GM12864 (cell line): ENCODE results near the gene IRF2BPL.

Experiments used
- DNase-seq: peaks from one replicate; pipeline ENCODE4 v3.0.0-alpha.2; 2011; ENCODE audit warnings: low read depth
- H3K4me3 ChIP-seq: 2 replicates; pipeline ENCODE4 v1.5.1; 2011; ENCODE audit warnings: mild to moderate bottlenecking, low read depth, low read length, control low read depth
- TF ChIP-seq, protein P1 (sequence below): IDR thresholded peaks from 2 replicates; pipeline ENCODE4 v1.5.1; 2011; ENCODE audit warnings: low read depth, mild to moderate bottlenecking, moderate library complexity, low read length, control low read depth, inconsistent platforms; ENCODE audit errors: missing control alignments

IRF2BPL gene

DNA sequence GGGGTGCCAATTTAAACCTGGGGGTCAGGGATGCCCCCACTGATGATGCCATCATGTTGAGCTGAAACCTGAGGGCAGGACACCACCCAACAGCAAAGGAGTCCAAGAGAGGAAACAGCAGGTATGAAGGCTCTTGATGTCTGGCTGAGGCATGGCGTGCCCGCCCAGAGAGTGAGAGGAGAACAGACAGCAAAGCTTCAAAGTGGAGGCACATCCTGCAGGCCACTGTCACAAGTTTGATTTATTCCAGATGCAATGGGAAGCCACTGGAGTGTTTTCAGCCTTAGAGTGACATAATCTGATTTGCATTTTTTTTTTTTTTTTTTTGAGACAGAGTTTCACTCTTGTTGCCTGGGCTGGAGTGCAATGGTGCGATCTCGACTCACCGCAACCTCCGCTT is 34.8 kb downstream of the IRF2BPL start:
- TF ChIP-seq, protein P1, sequence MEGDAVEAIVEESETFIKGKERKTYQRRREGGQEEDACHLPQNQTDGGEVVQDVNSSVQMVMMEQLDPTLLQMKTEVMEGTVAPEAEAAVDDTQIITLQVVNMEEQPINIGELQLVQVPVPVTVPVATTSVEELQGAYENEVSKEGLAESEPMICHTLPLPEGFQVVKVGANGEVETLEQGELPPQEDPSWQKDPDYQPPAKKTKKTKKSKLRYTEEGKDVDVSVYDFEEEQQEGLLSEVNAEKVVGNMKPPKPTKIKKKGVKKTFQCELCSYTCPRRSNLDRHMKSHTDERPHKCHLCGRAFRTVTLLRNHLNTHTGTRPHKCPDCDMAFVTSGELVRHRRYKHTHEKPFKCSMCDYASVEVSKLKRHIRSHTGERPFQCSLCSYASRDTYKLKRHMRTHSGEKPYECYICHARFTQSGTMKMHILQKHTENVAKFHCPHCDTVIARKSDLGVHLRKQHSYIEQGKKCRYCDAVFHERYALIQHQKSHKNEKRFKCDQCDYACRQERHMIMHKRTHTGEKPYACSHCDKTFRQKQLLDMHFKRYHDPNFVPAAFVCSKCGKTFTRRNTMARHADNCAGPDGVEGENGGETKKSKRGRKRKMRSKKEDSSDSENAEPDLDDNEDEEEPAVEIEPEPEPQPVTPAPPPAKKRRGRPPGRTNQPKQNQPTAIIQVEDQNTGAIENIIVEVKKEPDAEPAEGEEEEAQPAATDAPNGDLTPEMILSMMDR: no peak
- DNase-seq: no peak
- no peak overlapping the region for H3K4me3 ChIP-seq

- TF ChIP-seq, protein P1: no peak
- no peak for DNase-seq
Measured at GRCh38 chr14:76990084-76990483, 38.4 kb downstream of the IRF2BPL start.

GRCh38 chr14:76987956-76988520 is 40.5 kb downstream of the IRF2BPL start:
- TF ChIP-seq, protein P1: no peak
- no peak for DNase-seq

More at GRCh38 chr14:76990084-76990483, 38.4 kb downstream of the IRF2BPL start:
- no peak overlapping the region for H3K4me3 ChIP-seq

GRCh38 chr14:76986231-76986565 is 42.3 kb downstream of the IRF2BPL start:
- TF ChIP-seq, protein P1: no peak
- no peak overlapping the region for H3K4me3 ChIP-seq
- DNase-seq: no peak

More at GRCh38 chr14:76987956-76988520, 40.5 kb downstream of the IRF2BPL start:
- no peak overlapping the region for H3K4me3 ChIP-seq

DNA sequence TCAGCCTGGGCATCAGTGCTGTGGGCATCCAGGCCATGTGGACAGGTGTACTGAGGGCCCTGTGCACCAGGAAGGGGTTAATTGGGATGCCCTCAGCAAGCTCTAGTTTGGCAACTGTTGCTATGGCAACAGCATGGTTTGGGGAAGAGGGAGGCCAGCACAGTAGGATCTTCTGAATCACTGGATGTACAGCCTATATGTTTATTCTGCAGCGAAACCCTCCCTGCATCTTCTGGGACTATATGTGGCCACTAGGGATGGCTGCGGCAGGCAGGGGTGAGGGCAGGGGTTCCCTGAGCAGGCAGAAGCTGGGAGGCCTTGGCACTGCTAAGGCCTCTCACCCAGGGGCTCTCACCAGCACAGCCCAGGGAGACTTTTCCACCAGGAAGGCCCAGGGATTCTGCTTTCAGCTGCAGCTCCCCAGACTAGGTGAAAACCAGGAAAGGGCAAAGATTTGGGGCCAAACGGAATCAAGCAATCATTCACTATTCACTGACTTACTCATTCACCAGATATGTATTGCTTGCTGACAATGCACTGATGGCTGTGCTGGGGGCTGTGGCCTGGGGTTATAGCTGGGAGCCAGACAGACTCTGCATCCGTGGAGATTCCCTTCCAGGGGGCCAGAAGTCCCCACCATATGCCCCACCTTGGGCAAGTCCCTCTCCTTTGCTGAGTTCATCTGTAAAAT is 42.8 kb downstream of the IRF2BPL start:
- no peak for DNase-seq
- TF ChIP-seq, protein P1: no peak
- H3K4me3 ChIP-seq: no peak overlapping the region

DNA sequence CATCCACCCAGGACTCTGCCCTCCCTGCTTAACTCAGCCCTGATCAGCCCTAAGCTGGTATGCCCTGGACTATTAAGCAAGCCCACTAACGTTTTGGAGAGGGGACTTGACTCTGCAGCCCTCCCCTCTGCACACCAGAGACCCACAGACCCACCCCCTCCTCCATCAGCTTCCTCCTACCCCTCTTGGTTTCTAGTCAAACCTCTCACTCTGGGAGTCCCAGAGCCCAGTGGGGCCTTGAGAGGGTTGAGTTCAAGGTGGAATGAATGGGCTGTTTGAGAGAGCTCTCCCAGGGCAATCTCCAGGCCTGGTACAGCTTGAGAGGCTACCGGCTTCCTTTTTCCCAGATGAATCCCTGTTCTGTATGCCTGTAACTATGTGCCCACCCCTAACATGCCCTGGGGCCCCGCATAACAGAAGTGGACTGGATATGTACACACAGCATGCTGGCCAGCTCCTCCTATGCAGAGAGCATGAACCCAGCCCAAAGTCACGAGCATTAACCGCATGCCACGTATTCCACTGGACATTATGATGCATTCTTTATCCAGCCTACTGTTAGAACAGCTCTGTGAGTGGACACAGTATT is 43.6 kb downstream of the IRF2BPL start:
- no peak for DNase-seq
- H3K4me3 ChIP-seq: no peak overlapping the region
- TF ChIP-seq, protein P1: no peak
